Hepatocyte (in vitro differentiated cells): ENCODE results near the gene ZMYM4.

Experiments
- CTCF ChIP-seq: fragments of 200-600 bp; sonication (generic); IDR thresholded peaks from 2 replicates; pipeline ENCODE4 v1.5.1; 2016; ENCODE audit warnings: antibody characterized with exemption, mild to moderate bottlenecking; ENCODE audit not compliant: poor library complexity
- EZH2 ChIP-seq: fragments of 200-600 bp; sonication (generic); IDR thresholded peaks from 2 replicates; pipeline ENCODE4 v1.6.1; 2016; ENCODE audit warnings: antibody characterized with exemption, mild to moderate bottlenecking, borderline replicate concordance
- EZH2phosphoT487 ChIP-seq: fragments of 200-600 bp; sonication (generic); IDR thresholded peaks from one replicate; pipeline ENCODE4 v1.6.1; 2018; ENCODE audit warnings: antibody characterized with exemption, mild to moderate bottlenecking, low read depth, moderate library complexity; ENCODE audit not compliant: unreplicated experiment, severe bottlenecking

GRCh38 chr1:35379317-35380000, 111.0 kb downstream of the ZMYM4 start:
- TF ChIP-seq EZH2phosphoT487 (no peak), CTCF (no peak), EZH2 (no peak)
